ENCODE data around the gene GLRB. TPM values are rescaled to one million over a fixed set of nuclear protein-coding genes. Genes with fewer than 3 reads are reported as not detected.

Gene GLRB
- total and polyA plus RNA-seq, 9 of the 15 experiments (the other 6 are each of a cell fraction or from before 2014, with no cell fraction given) = not detected

DNA sequence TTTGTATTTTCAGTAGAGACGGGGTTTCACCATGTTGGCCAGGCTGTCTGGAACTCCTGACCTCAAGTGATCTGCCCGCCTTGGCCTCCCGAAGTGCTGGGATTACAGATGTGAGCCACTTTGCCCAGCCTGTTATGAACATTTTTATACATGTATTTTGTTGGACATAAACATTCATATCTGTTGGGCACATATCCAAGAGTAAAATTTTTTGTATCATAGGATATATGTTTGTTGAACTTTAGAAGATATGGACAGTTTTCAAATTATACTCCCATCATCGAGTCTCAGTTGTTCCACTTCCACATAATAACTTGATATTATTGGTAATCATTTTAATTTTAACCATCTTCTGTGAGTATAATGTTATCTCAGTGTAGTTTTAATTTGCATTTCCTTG, 23.6 kb downstream of the GLRB start (continued):
- TF ChIP-seq PCBP1 (IDR thresholded peaks at IDR 0.05; ENCODE audit: low read depth, low read length, poor library complexity, severe bottlenecking) (no peak), TFAM (CRISPR knock-in tag; conservative IDR thresholded peaks at IDR 0.05) (no peak), ZNF134 (CRISPR knock-in tag; conservative IDR thresholded peaks at IDR 0.05) (no peak), HDAC2 (IDR thresholded peaks at IDR 0.05) (no peak), TRIM28 (IDR thresholded peaks at IDR 0.05) (no peak), ZNF311 (CRISPR knock-in tag; IDR thresholded peaks at IDR 0.05) (no peak), ZFP30 (CRISPR knock-in tag; IDR thresholded peaks at IDR 0.05; ENCODE audit: borderline replicate concordance) (no peak), ARNT (IDR thresholded peaks at IDR 0.05) (no peak), BACH1 (tag; IDR thresholded peaks at IDR 0.05) (no peak), TAF7 (tag; IDR thresholded peaks at IDR 0.05) (no peak), ZSCAN32 (CRISPR knock-in tag; IDR thresholded peaks at IDR 0.05) (no peak), XRCC5 (IDR thresholded peaks at IDR 0.05; ENCODE audit: low read depth, low read length) (no peak)
- TF ChIP-seq, protein P1, sequence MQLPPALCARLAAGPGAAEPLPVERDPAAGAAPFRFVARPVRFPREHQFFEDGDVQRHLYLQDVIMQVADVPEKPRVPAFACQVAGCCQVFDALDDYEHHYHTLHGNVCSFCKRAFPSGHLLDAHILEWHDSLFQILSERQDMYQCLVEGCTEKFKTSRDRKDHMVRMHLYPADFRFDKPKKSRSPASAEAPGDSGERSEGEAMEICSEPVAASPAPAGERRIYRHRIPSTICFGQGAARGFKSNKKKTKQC (CRISPR knock-in tag; IDR thresholded peaks at IDR 0.05) = no peak
- TF ChIP-seq, protein P2, sequence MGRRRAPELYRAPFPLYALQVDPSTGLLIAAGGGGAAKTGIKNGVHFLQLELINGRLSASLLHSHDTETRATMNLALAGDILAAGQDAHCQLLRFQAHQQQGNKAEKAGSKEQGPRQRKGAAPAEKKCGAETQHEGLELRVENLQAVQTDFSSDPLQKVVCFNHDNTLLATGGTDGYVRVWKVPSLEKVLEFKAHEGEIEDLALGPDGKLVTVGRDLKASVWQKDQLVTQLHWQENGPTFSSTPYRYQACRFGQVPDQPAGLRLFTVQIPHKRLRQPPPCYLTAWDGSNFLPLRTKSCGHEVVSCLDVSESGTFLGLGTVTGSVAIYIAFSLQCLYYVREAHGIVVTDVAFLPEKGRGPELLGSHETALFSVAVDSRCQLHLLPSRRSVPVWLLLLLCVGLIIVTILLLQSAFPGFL (CRISPR knock-in tag; IDR thresholded peaks at IDR 0.05) = no peak
- TF ChIP-seq, protein P3, sequence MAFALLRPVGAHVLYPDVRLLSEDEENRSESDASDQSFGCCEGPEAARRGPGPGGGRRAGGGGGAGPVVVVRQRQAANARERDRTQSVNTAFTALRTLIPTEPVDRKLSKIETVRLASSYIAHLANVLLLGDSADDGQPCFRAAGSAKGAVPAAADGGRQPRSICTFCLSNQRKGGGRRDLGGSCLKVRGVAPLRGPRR (CRISPR knock-in tag; IDR thresholded peaks at IDR 0.05) = no peak
- TF ChIP-seq, protein P4, sequence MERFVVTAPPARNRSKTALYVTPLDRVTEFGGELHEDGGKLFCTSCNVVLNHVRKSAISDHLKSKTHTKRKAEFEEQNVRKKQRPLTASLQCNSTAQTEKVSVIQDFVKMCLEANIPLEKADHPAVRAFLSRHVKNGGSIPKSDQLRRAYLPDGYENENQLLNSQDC (CRISPR knock-in tag; IDR thresholded peaks at IDR 0.05) = no peak

Data from K562 (cell line).